Measurements from ENCODE around the gene ITPRIPL2. TPM values are rescaled to one million over a fixed set of nuclear protein-coding genes. Genes with fewer than 3 reads are reported as not detected.

Gene ITPRIPL2
- total RNA-seq, 1 experiment from 2014 or later = 5.3 TPM

GRCh38 chr16:19104607-19105006 is 9.2 kb upstream of the ITPRIPL2 start:
- TF ChIP-seq NR2C2 (CRISPR knock-in tag; IDR thresholded peaks at IDR 0.05) (no peak), ZBTB21 (CRISPR knock-in tag; IDR thresholded peaks at IDR 0.05; ENCODE audit: borderline replicate concordance) (no peak), NR1H2 (CRISPR knock-in tag; IDR thresholded peaks at IDR 0.05) (no peak), SOX15 (CRISPR knock-in tag; IDR thresholded peaks at IDR 0.05) (no peak), ZNF671 (CRISPR knock-in tag; IDR thresholded peaks at IDR 0.05) (no peak)
- no peaks in the 10 kb centered on the region for H3K36me3 Mint-ChIP-seq
- no peak overlapping the region for H3K27ac Mint-ChIP-seq
- ChIA-PET POLR2A (interaction anchor here (0.6 kb wide), 1 partner anchor 70 kb away, joined by 3 read pairs; no protein-coding TSS in a partner anchor), CTCF (interaction anchor here (0.8 to 1.6 kb wide), 3 partner anchors 10 to 75 kb away, joined by 3 to 4 read pairs (median 3); no protein-coding TSS in a partner anchor)
- H3K9me3 Mint-ChIP-seq = peaks cover 6% of the 10 kb centered on the region
- no peak for DNase-seq (ENCODE audit: low spot score)
- peaks cover 5% of the 10 kb centered on the region for H3K4me1 Mint-ChIP-seq
- no peak overlapping the region for H3K4me3 Mint-ChIP-seq
- H3K27me3 Mint-ChIP-seq (ENCODE audit: low read depth) = no peaks in the 10 kb centered on the region; the same call in 1 of the 2 replicates
- ATAC-seq = no peak

DNA sequence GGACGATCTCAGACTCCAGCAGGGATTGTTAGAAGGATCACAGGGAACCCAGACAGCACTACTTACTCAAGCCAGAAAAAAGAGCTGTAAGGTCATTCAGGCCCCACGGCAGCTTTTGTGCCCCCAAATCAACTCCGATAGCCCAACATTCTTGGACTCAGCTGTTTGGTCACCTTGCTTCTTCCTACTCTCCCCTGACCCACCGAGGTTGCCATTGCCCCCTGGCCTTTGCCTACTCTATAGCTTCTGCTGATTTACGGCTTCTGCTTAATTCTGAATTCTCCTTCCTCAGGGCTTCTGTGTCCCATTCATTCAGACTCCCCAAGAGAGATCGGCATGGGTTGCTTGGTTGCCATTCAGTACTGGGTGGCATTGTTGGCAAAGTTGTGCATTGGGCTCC is 8.6 kb upstream of the ITPRIPL2 start:
- peaks cover 5% of the 10 kb centered on the region for H3K4me1 Mint-ChIP-seq
- POLR2A ChIA-PET = no interaction called here

More for the DNA sequence above, 8.6 kb upstream of the ITPRIPL2 start:
- no peak for ATAC-seq
- Mint-ChIP-seq H3K4me3 (no peak overlapping the region), H3K27ac (no peak overlapping the region), H3K36me3 (no peaks in the 10 kb centered on the region), H3K27me3 (ENCODE audit: low read depth) (no peaks in the 10 kb centered on the region; the same call in 1 of the 2 replicates), H3K9me3 (peaks cover under 1% of the 10 kb centered on the region)
- no peak for DNase-seq (ENCODE audit: low spot score)
- CTCF ChIA-PET = interaction anchor here (0.8 to 1.6 kb wide), 3 partner anchors 11 to 75 kb away, joined by 3 to 4 read pairs (median 3); no protein-coding TSS in a partner anchor
- no peak for TF ChIP-seq GRHL2 (CRISPR knock-in tag; IDR thresholded peaks at IDR 0.05; ENCODE audit: insufficient replicate concordance, severe bottlenecking)
- TF ChIP-seq ARID4B (CRISPR knock-in tag; IDR thresholded peaks at IDR 0.05; ENCODE audit: borderline replicate concordance) = no peak
- TF ChIP-seq ETV6 (CRISPR knock-in tag; IDR thresholded peaks at IDR 0.05) = no peak
- TF ChIP-seq CREM (CRISPR knock-in tag; IDR thresholded peaks at IDR 0.05) = no peak
- TF ChIP-seq, protein P1, sequence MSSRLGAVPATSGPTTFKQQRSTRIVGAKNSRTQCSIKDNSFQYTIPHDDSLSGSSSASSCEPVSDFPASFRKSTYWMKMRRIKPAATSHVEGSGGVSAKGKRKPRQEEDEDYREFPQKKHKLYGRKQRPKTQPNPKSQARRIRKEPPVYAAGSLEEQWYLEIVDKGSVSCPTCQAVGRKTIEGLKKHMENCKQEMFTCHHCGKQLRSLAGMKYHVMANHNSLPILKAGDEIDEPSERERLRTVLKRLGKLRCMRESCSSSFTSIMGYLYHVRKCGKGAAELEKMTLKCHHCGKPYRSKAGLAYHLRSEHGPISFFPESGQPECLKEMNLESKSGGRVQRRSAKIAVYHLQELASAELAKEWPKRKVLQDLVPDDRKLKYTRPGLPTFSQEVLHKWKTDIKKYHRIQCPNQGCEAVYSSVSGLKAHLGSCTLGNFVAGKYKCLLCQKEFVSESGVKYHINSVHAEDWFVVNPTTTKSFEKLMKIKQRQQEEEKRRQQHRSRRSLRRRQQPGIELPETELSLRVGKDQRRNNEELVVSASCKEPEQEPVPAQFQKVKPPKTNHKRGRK (CRISPR knock-in tag; IDR thresholded peaks at IDR 0.05; ENCODE audit: borderline replicate concordance) = no peak
- no peak for TF ChIP-seq TEAD1 (CRISPR knock-in tag; IDR thresholded peaks at IDR 0.05)
- TF ChIP-seq E2F4 (CRISPR knock-in tag; IDR thresholded peaks at IDR 0.05; ENCODE audit: borderline replicate concordance, low read depth) = no peak
- no peak for TF ChIP-seq ZNF232 (CRISPR knock-in tag; IDR thresholded peaks at IDR 0.05)
- TF ChIP-seq OVOL2 (CRISPR knock-in tag; IDR thresholded peaks at IDR 0.05; ENCODE audit: borderline replicate concordance) = no peak
- TF ChIP-seq ZNF317 (CRISPR knock-in tag; IDR thresholded peaks at IDR 0.05; ENCODE audit: borderline replicate concordance, low read depth) = no peak
- TF ChIP-seq TP53 (CRISPR knock-in tag; IDR thresholded peaks at IDR 0.05) = no peak
- no peak for TF ChIP-seq ATF3 (CRISPR knock-in tag; conservative IDR thresholded peaks at IDR 0.05)
- TF ChIP-seq, protein P2, sequence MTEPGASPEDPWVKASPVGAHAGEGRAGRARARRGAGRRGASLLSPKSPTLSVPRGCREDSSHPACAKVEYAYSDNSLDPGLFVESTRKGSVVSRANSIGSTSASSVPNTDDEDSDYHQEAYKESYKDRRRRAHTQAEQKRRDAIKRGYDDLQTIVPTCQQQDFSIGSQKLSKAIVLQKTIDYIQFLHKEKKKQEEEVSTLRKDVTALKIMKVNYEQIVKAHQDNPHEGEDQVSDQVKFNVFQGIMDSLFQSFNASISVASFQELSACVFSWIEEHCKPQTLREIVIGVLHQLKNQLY (CRISPR knock-in tag; IDR thresholded peaks at IDR 0.05) = no peak
- TF ChIP-seq, protein P3, sequence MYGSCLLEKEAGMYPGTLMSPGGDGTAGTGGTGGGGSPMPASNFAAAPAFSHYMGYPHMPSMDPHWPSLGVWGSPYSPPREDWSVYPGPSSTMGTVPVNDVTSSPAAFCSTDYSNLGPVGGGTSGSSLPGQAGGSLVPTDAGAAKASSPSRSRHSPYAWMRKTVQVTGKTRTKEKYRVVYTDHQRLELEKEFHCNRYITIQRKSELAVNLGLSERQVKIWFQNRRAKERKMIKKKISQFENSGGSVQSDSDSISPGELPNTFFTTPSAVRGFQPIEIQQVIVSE (CRISPR knock-in tag; IDR thresholded peaks at IDR 0.05; ENCODE audit: borderline replicate concordance) = no peak
- no peak for TF ChIP-seq FOXJ3 (CRISPR knock-in tag; IDR thresholded peaks at IDR 0.05; ENCODE audit: borderline replicate concordance)
- TF ChIP-seq, protein P4, sequence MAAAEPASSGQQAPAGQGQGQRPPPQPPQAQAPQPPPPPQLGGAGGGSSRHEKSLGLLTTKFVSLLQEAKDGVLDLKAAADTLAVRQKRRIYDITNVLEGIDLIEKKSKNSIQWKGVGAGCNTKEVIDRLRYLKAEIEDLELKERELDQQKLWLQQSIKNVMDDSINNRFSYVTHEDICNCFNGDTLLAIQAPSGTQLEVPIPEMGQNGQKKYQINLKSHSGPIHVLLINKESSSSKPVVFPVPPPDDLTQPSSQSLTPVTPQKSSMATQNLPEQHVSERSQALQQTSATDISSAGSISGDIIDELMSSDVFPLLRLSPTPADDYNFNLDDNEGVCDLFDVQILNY (CRISPR knock-in tag; IDR thresholded peaks at IDR 0.05) = no peak
- TF ChIP-seq, protein P5, sequence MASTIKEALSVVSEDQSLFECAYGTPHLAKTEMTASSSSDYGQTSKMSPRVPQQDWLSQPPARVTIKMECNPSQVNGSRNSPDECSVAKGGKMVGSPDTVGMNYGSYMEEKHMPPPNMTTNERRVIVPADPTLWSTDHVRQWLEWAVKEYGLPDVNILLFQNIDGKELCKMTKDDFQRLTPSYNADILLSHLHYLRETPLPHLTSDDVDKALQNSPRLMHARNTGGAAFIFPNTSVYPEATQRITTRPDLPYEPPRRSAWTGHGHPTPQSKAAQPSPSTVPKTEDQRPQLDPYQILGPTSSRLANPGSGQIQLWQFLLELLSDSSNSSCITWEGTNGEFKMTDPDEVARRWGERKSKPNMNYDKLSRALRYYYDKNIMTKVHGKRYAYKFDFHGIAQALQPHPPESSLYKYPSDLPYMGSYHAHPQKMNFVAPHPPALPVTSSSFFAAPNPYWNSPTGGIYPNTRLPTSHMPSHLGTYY (CRISPR knock-in tag; IDR thresholded peaks at IDR 0.05) = no peak
- TF ChIP-seq MYBL2 (CRISPR knock-in tag; IDR thresholded peaks at IDR 0.05) = no peak

All from WTC11 (cell line).